CD4-positive, alpha-beta T cell (primary cell): Measurements from ENCODE around the gene CDC42EP4. TPM values are rescaled to one million over a fixed set of nuclear protein-coding genes. Genes with fewer than 3 reads are reported as not detected.

ENCODE experiments used
- ATAC-seq: fragments of 200-7000 bp; cut with Tn5 transposase; one replicate; pipeline ENCODE4 v1.10.0; 2022; ENCODE audit warnings: mild to moderate bottlenecking; ENCODE audit not compliant: poor library complexity
- CTCF ChIA-PET: fragments of 350-600 bp; sonication (Branson Sonifier 250); formaldehyde crosslinking; loops from one replicate; lab custom pipeline; 2021; ENCODE audit warnings: antibody characterized with exemption, inconsistent platforms; lab: Charles Lee
- POLR2A ChIA-PET: fragments of 350-600 bp; sonication (Branson Sonifier 250); formaldehyde crosslinking; loops from one replicate; lab custom pipeline; 2021; ENCODE audit warnings: antibody characterized with exemption, inconsistent platforms; lab: Charles Lee
- DNase-seq, 14 experiments: peaks; one replicate each; pipeline ENCODE4 v3.0.0-alpha.2; 2013 to 2020; ENCODE audit warnings: mixed read lengths in 2 of 14
- H3K27ac ChIP-seq, 2 donors: one replicate each; pipeline versions ENCODE4 v1.5.1 to v1.7.0; 2013; ENCODE audit warnings: low read length in 2 of 2, low read depth in 1 of 2, mild to moderate bottlenecking in 1 of 2
- H3K27me3 ChIP-seq, 2 experiments: 1 replicate in 1 of 2; 2 replicates in 1 of 2; pipeline versions ENCODE4 v1.6.1 to v1.7.0; 2013; ENCODE audit warnings: low read length in 2 of 2, control low read depth in 1 of 2, mild to moderate bottlenecking in 1 of 2, moderate library complexity in 1 of 2; ENCODE audit not compliant: insufficient read depth in 2 of 2, control insufficient read depth in 1 of 2
- H3K36me3 ChIP-seq: one replicate; pipeline ENCODE4 v1.6.1; 2013; ENCODE audit warnings: low read length, control low read depth; ENCODE audit not compliant: insufficient read depth
- H3K4me1 ChIP-seq: one replicate; pipeline ENCODE4 v1.6.1; 2013; ENCODE audit warnings: low read length, control low read depth; ENCODE audit not compliant: insufficient read depth
- H3K4me3 ChIP-seq: one replicate; pipeline ENCODE4 v1.5.1; 2013; ENCODE audit warnings: mild to moderate bottlenecking, low read length, moderate library complexity
- H3K9me3 ChIP-seq, 2 experiments: 1 replicate in 1 of 2; 2 replicates in 1 of 2; pipeline versions ENCODE4 v1.6.1 to v1.7.0; 2013; ENCODE audit warnings: low read length in 2 of 2, mild to moderate bottlenecking in 2 of 2, control low read depth in 1 of 2, moderate library complexity in 1 of 2; ENCODE audit not compliant: control insufficient read depth in 1 of 2, insufficient read depth in 1 of 2
- H3K27ac Mint-ChIP-seq: one replicate; pipeline ENCODE4 v1.8.0; 2020; ENCODE audit warnings: mixed read lengths
- H3K27me3 Mint-ChIP-seq: one replicate; pipeline ENCODE4 v1.8.0; 2021; ENCODE audit warnings: mixed read lengths
- H3K36me3 Mint-ChIP-seq: one replicate; pipeline ENCODE4 v1.8.0; 2021; ENCODE audit warnings: low read depth, mixed read lengths
- H3K4me1 Mint-ChIP-seq: one replicate; pipeline ENCODE4 v1.8.0; 2021; ENCODE audit warnings: low read depth, mixed read lengths
- H3K4me3 Mint-ChIP-seq: one replicate; pipeline ENCODE4 v1.8.0; 2020; ENCODE audit warnings: mild to moderate bottlenecking, mixed read lengths
- H3K9me3 Mint-ChIP-seq: one replicate; pipeline ENCODE4 v1.8.0; 2020; ENCODE audit warnings: mixed read lengths
- CTCF ChIP-seq: fragments of 200-600 bp; IDR thresholded peaks from one replicate; pipeline ENCODE4 v1.8.0; 2022; ENCODE audit warnings: antibody characterized with exemption, mild to moderate bottlenecking
- intact Hi-C, 2 experiments: fragments of 100-400 bp; cut with DNase I in 1 of 2; cut with micrococcal nuclease in 1 of 2; formaldehyde crosslinking; loops; one replicate each; pipeline versions ENCODE4 v1.15.1 to v1.9.0; 2023 to 2025; cut with DNase I, micrococcal nuclease
- total RNA-seq, 174 experiments: library from RNA in 2 of 174; stranded (reverse) in 2 of 174; gene quantifications; one replicate each; pipeline ENCODE4 v1.2.3 and lab custom pipeline; 2021 to 2026

CDC42EP4 gene
- total RNA-seq, 2 experiments from 2014 or later: 2.9 to 3.5 TPM

GRCh38 chr17:73293480-73293911 lies 18.3 kb downstream of the CDC42EP4 start:
- H3K27ac ChIP-seq: no peak overlapping the region
- H3K27me3 ChIP-seq: no peaks in the 10 kb centered on the region
- Mint-ChIP-seq H3K36me3 (no peaks in the 10 kb centered on the region), H3K4me3 (no peak overlapping the region), H3K27me3 (no peaks in the 10 kb centered on the region), H3K4me1 (peaks cover 11% of the 10 kb centered on the region), H3K27ac (no peak overlapping the region), H3K9me3 (no peaks in the 10 kb centered on the region)
- intact Hi-C loops: no loop called here
- peaks cover 17% of the 10 kb centered on the region for H3K4me1 ChIP-seq
- DNase-seq (no peak), ATAC-seq (no peak)
- ChIA-PET POLR2A (no interaction called here), CTCF (no interaction called here)
- H3K36me3 ChIP-seq: no peaks in the 10 kb centered on the region
- H3K9me3 ChIP-seq: no peaks in the 10 kb centered on the region
- H3K4me3 ChIP-seq: no peak overlapping the region
- TF ChIP-seq CTCF: no peak

- no peak overlapping the region for H3K27ac ChIP-seq
- ATAC-seq: no peak
- H3K9me3 Mint-ChIP-seq: no peaks in the 10 kb centered on the region
- no peaks in the 10 kb centered on the region for H3K27me3 ChIP-seq
- intact Hi-C loops: no loop called here
- H3K4me1 Mint-ChIP-seq: peaks cover 11% of the 10 kb centered on the region
- H3K36me3 ChIP-seq: no peaks in the 10 kb centered on the region
- H3K27me3 Mint-ChIP-seq: no peaks in the 10 kb centered on the region
- no peak for TF ChIP-seq CTCF
- peaks cover 17% of the 10 kb centered on the region for H3K4me1 ChIP-seq
- H3K4me3 ChIP-seq: no peak overlapping the region
- ChIA-PET POLR2A (no interaction called here), CTCF (no interaction called here)
- no peak overlapping the region for H3K27ac Mint-ChIP-seq
- no peaks in the 10 kb centered on the region for H3K36me3 Mint-ChIP-seq
- no peak for DNase-seq
- no peak overlapping the region for H3K4me3 Mint-ChIP-seq
- no peaks in the 10 kb centered on the region for H3K9me3 ChIP-seq
These were observed 18.8 kb downstream of the CDC42EP4 start for GRCh38 chr17:73293031-73293430.

GRCh38 chr17:73292031-73292531 lies 19.7 kb downstream of the CDC42EP4 start:
- Mint-ChIP-seq H3K27me3 (no peaks in the 10 kb centered on the region), H3K9me3 (no peaks in the 10 kb centered on the region), H3K36me3 (no peaks in the 10 kb centered on the region), H3K4me1 (peaks cover 11% of the 10 kb centered on the region), H3K4me3 (no peak overlapping the region), H3K27ac (no peak overlapping the region)
- Histone ChIP-seq H3K4me3 (no peak overlapping the region), H3K27me3 (no peaks in the 10 kb centered on the region), H3K27ac (no peak overlapping the region), H3K4me1 (peaks cover 17% of the 10 kb centered on the region), H3K36me3 (no peaks in the 10 kb centered on the region), H3K9me3 (no peaks in the 10 kb centered on the region)
- POLR2A ChIA-PET: no interaction called here
- ATAC-seq (no peak), DNase-seq (no peak)
- intact Hi-C loops: no loop called here
- CTCF ChIA-PET: no interaction called here
- TF ChIP-seq CTCF: no peak
